ENCODE measurements around the gene GPR31. TPM values are rescaled to one million over a fixed set of nuclear protein-coding genes. Genes with fewer than 3 reads are reported as not detected.

Gene GPR31
- total RNA-seq, 1 experiment from 2014 or later, result not detected

- no peak for DNase-seq (ENCODE audit: low read depth)
Measured at GRCh38 chr6:167137881-167138280, 19.9 kb downstream of the GPR31 start.

- no peak for DNase-seq (ENCODE audit: low read depth)
Measured at GRCh38 chr6:167137081-167137480, 20.7 kb downstream of the GPR31 start.

- no peak for DNase-seq (ENCODE audit: low read depth)
Measured at GRCh38 chr6:167136376-167136775, 21.4 kb downstream of the GPR31 start.

- DNase-seq (ENCODE audit: low read depth), result no peak
Measured at GRCh38 chr6:167134448-167135328, 23.1 kb downstream of the GPR31 start.

GRCh38 chr6:167130712-167131684, 26.8 kb downstream of the GPR31 start:
- DNase-seq (ENCODE audit: low read depth), result no peak

- no peak for DNase-seq (ENCODE audit: low read depth)
Measured at GRCh38 chr6:167130008-167130677, 27.6 kb downstream of the GPR31 start.

- no peak for DNase-seq (ENCODE audit: low read depth)
Measured at GRCh38 chr6:167129562-167129961, 28.2 kb downstream of the GPR31 start.

- DNase-seq (ENCODE audit: low read depth), result no peak
Measured at GRCh38 chr6:167129159-167129558, 28.6 kb downstream of the GPR31 start.

- DNase-seq (ENCODE audit: low read depth), result no peak
Measured at GRCh38 chr6:167127785-167128531, 29.8 kb downstream of the GPR31 start.

- DNase-seq (ENCODE audit: low read depth), result no peak
Measured at GRCh38 chr6:167125855-167126349, 31.9 kb downstream of the GPR31 start.

- no peak for DNase-seq (ENCODE audit: low read depth)
Measured at GRCh38 chr6:167125410-167125809, 32.4 kb downstream of the GPR31 start.

GRCh38 chr6:167124753-167125152, 33.0 kb downstream of the GPR31 start:
- DNase-seq (ENCODE audit: low read depth), result no peak

GRCh38 chr6:167122827-167123657, 34.7 kb downstream of the GPR31 start, which contains the start of gene CCR6:
Gene CCR6, plus strand, starts transcription at chr6:167123096. Its CDS starts 13,039 bp downstream, at chr6:167136135.
- no peak for DNase-seq (ENCODE audit: low read depth)

GRCh38 chr6:167122041-167122826, 35.5 kb downstream of the GPR31 start:
- no peak for DNase-seq (ENCODE audit: low read depth)

- DNase-seq (ENCODE audit: low read depth), result no peak
Measured at GRCh38 chr6:167121335-167121841, 36.4 kb downstream of the GPR31 start.

- no peak for DNase-seq (ENCODE audit: low read depth)
Measured at GRCh38 chr6:167120583-167120903, 37.2 kb downstream of the GPR31 start.

GRCh38 chr6:167119670-167120582, 37.9 kb downstream of the GPR31 start:
- DNase-seq (ENCODE audit: low read depth), result no peak

- no peak for DNase-seq (ENCODE audit: low read depth)
Measured at GRCh38 chr6:167118839-167119238, 38.9 kb downstream of the GPR31 start.
